Heart right ventricle (tissue), 16 donors: Measurements from ENCODE around the gene SH3RF3. TPM values are rescaled to one million over a fixed set of nuclear protein-coding genes. Genes with fewer than 3 reads are reported as not detected.

ENCODE experiments used
- ATAC-seq, 8 donors: fragments of 200-7000 bp; cut with Tn5 transposase; one replicate each; pipeline ENCODE4 v1.9.1; 2020; ENCODE audit warnings: mild to moderate bottlenecking in 8 of 8, moderate library complexity in 8 of 8, moderate number of reproducible peaks in 1 of 8
- DNase-seq, 2 donors: peaks; one replicate each; pipeline ENCODE4 v3.0.0-alpha.2; 2020
- H3K27ac ChIP-seq, 10 donors: fragments of 200-600 bp; sonication (generic) in 2 of 10; one replicate each; pipeline versions ENCODE4 v1.5.0 to v1.8.0; 2020 to 2022; ENCODE audit warnings: mild to moderate bottlenecking in 3 of 10
- H3K27me3 ChIP-seq, 7 donors: fragments of 200-600 bp; one replicate each; pipeline ENCODE4 v1.8.0; 2021 to 2022; ENCODE audit warnings: mild to moderate bottlenecking in 2 of 7
- H3K36me3 ChIP-seq, 9 donors: fragments of 200-600 bp; sonication (generic) in 1 of 9; one replicate each; pipeline versions ENCODE4 v1.5.0 to v1.8.0; 2020 to 2022; ENCODE audit warnings: mild to moderate bottlenecking in 2 of 9
- H3K4me1 ChIP-seq, 9 donors: fragments of 200-600 bp; sonication (generic) in 1 of 9; one replicate each; pipeline versions ENCODE4 v1.5.0 to v1.8.0; 2020 to 2022; ENCODE audit warnings: mild to moderate bottlenecking in 4 of 9
- H3K4me3 ChIP-seq, 10 donors: fragments of 200-600 bp; sonication (generic) in 2 of 10; one replicate each; pipeline versions ENCODE4 v1.5.0 to v1.8.0; 2020 to 2022; ENCODE audit warnings: mild to moderate bottlenecking in 7 of 10, moderate library complexity in 2 of 10
- H3K9me3 ChIP-seq, 11 donors: fragments of 200-600 bp in 10 of 11; sonication (generic) in 2 of 11; one replicate each; pipeline versions ENCODE4 v1.5.0 to v1.8.0; 2013 to 2022; ENCODE audit warnings: mild to moderate bottlenecking in 2 of 11, control low read depth in 1 of 11, moderate library complexity in 1 of 11
- WGBS, 2 donors: extraction: QIAGEN DNeasy Blood & Tissue Kit; methylation state at CpG; one replicate each; pipeline ENCODE4 v1.1.7; 2013; ENCODE audit warnings: inconsistent platforms in 1 of 2; 5-methylcytosine and 5-hydroxymethylcytosine counted together
- intact Hi-C, 10 donors: fragments of 100-400 bp; cut with DNase I; formaldehyde crosslinking; loops; one replicate each; pipeline versions ENCODE4 v1.11.1 to v1.14.2; 2022
- polyA plus RNA-seq, 2 donors: library from polyadenylated mRNA; stranded (reverse); fragments of 200-250 nt; gene quantifications; one replicate each; pipeline ENCODE4 v1.2.3, GENCODE V29; 2013
- total RNA-seq, 10 donors: library from RNA; stranded (reverse); fragmentation: NEBNext Ultra II Directional in 3 of 10; extraction: Animal tissue kit (Norgen Biotek cat#: 25700) in 3 of 10; gene quantifications; one replicate each; pipeline versions ENCODE4 v1.2.1 to v1.2.4, GENCODE V29; 2021 to 2023
- TF ChIP-seq, protein P1 (sequence below), 9 donors: fragments of 200-600 bp; sonication (generic) in 2 of 9; IDR thresholded peaks; one replicate each; pipeline versions ENCODE4 v1.5.0 to v1.8.0; 2021 to 2022; ENCODE audit warnings: antibody characterized with exemption in 9 of 9, mild to moderate bottlenecking in 5 of 9, moderate library complexity in 1 of 9
- donor health status: Arrhythmogenic right ventricular cardiomyopathy.
- donor health status: ischemic (EF 13 %, LVEDD 7.1; RV severe dilation, severe dysfunction).
- donor health status: healthy with polysubstance abuse.
- donor health status: DM: no; HTN: yes; CAD: no.
- donor health status: DM: no; HTN: no; CAD: no.
- donor health status: ischemic (EF 25% LVEDD 6.9; RV normal size, moderate dysfunction).
- donor health status: ischemic (EF 25% LVEDD 5.7; RV mildly dilated, moderate dysfunction).
- donor health status: healthy.
- donor health status: DM: yes; HTN: yes; CAD: no.
- donor health status: Ischemic cardiomyopathy.
- donor health status: ischemic (EF 35%, LVEDD 5.7; RV mildly dilated, moderate dysfunction).
- donor health status: nonischemic (EF 11% LVEDD 7.7; RV severe dilation, severe dysfunction).
- donor health status: DM: yes; HTN: yes; CAD: no.
- donor health status: PGD.
- donor health status: ischemic (EF 29% LVEDD 5.4; RV normal size, mild dysfunction).
- donor health status: nonischemic (EF 23%, LVEDD 6.1; RV moderate dilation, normal function).

Gene SH3RF3
- total and polyA plus RNA-seq, 12 donors, result 5.0 to 11.5 (median 8.6) TPM

DNA sequence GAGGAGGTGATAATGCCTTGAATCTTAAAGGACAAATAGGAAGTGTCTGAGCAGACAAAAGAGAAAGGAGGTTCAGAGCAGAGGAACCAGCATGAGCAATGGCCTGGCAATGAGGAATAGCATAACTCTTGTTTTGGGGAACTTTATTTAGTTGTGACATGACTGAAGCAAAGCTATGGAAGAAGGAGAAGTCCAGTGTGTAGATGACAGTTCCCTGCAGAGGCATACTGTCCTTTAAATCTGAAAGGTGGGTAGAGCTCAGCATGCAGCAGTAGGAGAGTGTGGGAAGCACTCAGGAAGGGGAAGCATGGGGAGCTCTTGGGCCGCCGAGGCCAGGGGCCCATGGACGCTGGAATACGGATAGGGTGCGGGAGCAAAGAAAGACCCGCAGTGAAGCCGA is 311.0 kb downstream of the SH3RF3 start:
- DNase-seq, result no peak
- 94% methylated on average over 7 of the region's 7 CpGs for WGBS, 2 donors
- H3K36me3 ChIP-seq, result peaks cover 0 to 15% (median 0%) of the 10 kb centered on the region in 9 donors
- ATAC-seq, result no peak
- TF ChIP-seq, protein P1, sequence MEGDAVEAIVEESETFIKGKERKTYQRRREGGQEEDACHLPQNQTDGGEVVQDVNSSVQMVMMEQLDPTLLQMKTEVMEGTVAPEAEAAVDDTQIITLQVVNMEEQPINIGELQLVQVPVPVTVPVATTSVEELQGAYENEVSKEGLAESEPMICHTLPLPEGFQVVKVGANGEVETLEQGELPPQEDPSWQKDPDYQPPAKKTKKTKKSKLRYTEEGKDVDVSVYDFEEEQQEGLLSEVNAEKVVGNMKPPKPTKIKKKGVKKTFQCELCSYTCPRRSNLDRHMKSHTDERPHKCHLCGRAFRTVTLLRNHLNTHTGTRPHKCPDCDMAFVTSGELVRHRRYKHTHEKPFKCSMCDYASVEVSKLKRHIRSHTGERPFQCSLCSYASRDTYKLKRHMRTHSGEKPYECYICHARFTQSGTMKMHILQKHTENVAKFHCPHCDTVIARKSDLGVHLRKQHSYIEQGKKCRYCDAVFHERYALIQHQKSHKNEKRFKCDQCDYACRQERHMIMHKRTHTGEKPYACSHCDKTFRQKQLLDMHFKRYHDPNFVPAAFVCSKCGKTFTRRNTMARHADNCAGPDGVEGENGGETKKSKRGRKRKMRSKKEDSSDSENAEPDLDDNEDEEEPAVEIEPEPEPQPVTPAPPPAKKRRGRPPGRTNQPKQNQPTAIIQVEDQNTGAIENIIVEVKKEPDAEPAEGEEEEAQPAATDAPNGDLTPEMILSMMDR (IDR thresholded peaks at IDR 0.05), result no peak
- H3K27ac ChIP-seq, result no peak overlapping the region
- H3K27me3 ChIP-seq, result no peaks in the 10 kb centered on the region
- peaks cover 11 to 44% (median 36%) of the 10 kb centered on the region in 9 donors for H3K4me1 ChIP-seq
- H3K9me3 ChIP-seq, result peaks cover 0 to 45% (median 15%) of the 10 kb centered on the region in 11 donors
- intact Hi-C loops, result loop anchor here in 2 of 10 donors (10.0 kb wide), 1 partner anchor 55 kb away; no protein-coding TSS in a partner anchor
- no peak overlapping the region for H3K4me3 ChIP-seq

DNA sequence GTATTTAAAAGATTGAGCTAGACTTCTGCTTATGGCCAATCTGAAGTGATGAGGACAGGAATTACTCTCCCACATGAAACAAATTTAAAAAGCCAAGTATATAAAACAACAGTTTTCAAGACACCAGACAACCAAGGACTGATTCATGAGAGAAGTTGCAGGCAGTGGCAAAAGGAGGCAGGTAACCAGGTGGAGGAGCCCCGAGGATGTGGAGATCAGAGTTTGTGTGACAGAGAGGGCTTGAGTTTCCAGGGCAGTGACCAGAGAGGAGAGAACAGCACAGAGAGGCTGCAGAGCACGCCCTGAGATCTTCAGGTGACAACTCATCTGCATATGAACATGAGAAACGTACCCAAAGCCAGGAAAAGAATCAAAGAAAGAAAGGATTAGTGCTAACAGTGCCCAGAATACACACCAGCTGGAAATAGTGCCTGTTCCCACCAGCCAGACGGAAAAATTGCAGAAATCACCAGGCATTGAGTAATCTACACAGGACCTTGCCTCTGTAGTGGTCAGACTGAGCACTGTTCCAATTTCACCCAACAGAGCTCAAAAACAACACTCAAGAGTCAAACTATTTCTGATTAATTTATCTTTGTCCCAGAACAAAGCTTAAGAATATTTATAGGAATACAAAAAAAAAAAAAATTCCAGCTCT is 311.6 kb downstream of the SH3RF3 start:
- DNase-seq (no peak), ATAC-seq (no peak)
- WGBS, 2 donors, result 91 to 92% methylated on average over 4 of the region's 4 CpGs
- Histone ChIP-seq H3K4me3 (no peak overlapping the region), H3K36me3 (peaks cover 0 to 15% (median 0%) of the 10 kb centered on the region in 9 donors), H3K27ac (no peak overlapping the region), H3K4me1 (peaks cover 11 to 41% (median 35%) of the 10 kb centered on the region in 9 donors), H3K9me3 (peaks cover 0 to 50% (median 15%) of the 10 kb centered on the region in 11 donors), H3K27me3 (no peaks in the 10 kb centered on the region)
- intact Hi-C loops, result loop anchor here in 2 of 10 donors (10.0 kb wide), 1 partner anchor 54 kb away; no protein-coding TSS in a partner anchor
- TF ChIP-seq, protein P1 (IDR thresholded peaks at IDR 0.05), result no peak

DNA sequence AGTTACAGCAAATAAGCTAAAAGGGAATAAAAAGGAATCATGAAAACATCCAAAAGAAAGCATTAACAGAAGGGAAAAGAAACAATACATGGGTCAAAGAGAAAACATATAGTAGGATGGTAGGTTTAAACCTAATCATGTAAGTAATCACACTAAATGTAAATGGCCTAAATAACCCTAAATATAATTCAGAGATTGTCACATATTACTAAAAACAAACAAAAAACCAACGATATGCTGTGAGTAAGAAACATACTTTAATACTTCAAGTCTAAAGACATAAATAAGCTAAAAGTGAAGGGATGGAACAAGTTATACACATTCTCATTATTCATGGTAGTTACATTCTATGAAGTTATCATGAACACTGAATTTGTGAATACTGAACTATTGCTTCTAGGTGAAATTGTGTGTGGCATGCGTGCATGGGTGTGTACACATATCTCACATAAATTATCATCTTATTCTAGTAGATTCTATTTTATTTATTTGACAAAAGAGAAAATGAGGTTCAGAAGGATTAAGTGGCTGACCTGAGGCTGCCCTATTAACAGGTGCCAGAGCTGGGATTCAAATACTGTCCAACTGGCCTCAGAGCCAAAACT is 313.8 kb downstream of the SH3RF3 start:
- intact Hi-C loops, result loop anchor here in 2 of 10 donors (10.0 kb wide), 1 partner anchor 52 kb away; no protein-coding TSS in a partner anchor
- H3K4me1 ChIP-seq, result peaks cover 3 to 19% (median 15%) of the 10 kb centered on the region in 9 donors
- DNase-seq (no peak), ATAC-seq (no peak)
- H3K9me3 ChIP-seq, result peaks cover 0 to 50% (median 15%) of the 10 kb centered on the region in 11 donors
- no peaks in the 10 kb centered on the region for H3K27me3 ChIP-seq
- no peak overlapping the region for H3K27ac ChIP-seq
- no peak overlapping the region for H3K4me3 ChIP-seq
- H3K36me3 ChIP-seq, result peaks cover 0 to 15% (median 0%) of the 10 kb centered on the region in 9 donors
- TF ChIP-seq, protein P1 (IDR thresholded peaks at IDR 0.05), result no peak
- WGBS, 2 donors, result 94 to 98% methylated on average over 2 of the region's 2 CpGs

DNA sequence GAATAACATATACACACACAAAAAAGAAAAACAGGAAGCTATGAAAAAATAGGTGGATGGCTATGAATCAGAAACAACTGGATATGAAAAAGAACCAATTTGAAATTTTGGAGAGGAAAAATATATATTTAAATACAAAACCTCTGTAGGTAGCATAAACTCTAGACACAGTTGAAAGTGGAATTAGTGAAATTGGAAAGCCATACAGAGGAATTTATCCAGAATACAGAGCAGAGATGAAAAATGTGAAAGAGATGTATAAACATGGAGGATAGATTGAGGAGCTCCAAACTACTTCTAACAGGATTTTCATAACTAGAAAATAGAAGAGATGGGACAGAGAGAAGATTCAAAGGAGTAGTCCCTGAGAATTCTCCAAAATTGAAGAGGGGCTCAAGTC is 315.9 kb downstream of the SH3RF3 start:
- Histone ChIP-seq H3K4me1 (peaks cover 0 to 12% (median 4%) of the 10 kb centered on the region in 9 donors), H3K27me3 (no peaks in the 10 kb centered on the region), H3K36me3 (peaks cover 0 to 15% (median 4%) of the 10 kb centered on the region in 9 donors), H3K9me3 (peaks cover 0 to 50% (median 15%) of the 10 kb centered on the region in 11 donors), H3K27ac (no peak overlapping the region), H3K4me3 (no peak overlapping the region)
- DNase-seq (no peak), ATAC-seq (no peak)
- intact Hi-C loops, result loop anchor here in 2 of 10 donors (10.0 kb wide), 1 partner anchor 50 kb away; no protein-coding TSS in a partner anchor
- TF ChIP-seq, protein P1 (IDR thresholded peaks at IDR 0.05), result no peak
